IMR-90 (cell line): Measurements from ENCODE around the gene FOXK2. TPM values are rescaled to one million over a fixed set of nuclear protein-coding genes. Genes with fewer than 3 reads are reported as not detected.

Source experiments
- ATAC-seq: fragments of 200-7000 bp; cut with Tn5 transposase; 2 replicates; pipeline ENCODE4 v1.9.1; 2020; ENCODE audit warnings: low read depth, mild to moderate bottlenecking, moderate library complexity
- BruUV-seq: library from RNA; stranded (reverse); fragments of 400-500 nt; replicated peaks from 2 replicates; lab custom pipeline; 2021; lab: Mats Ljungman, UMichigan
- CTCF ChIA-PET: fragments of 300-600 bp; formaldehyde crosslinking; extraction: SDS; loops from one replicate; lab custom pipeline; 2021; ENCODE audit warnings: antibody characterized with exemption; lab: Yijun Ruan, JAX
- POLR2A ChIA-PET: fragments of 300-600 bp; sonication (Branson Sonifier 250); formaldehyde crosslinking; loops from one replicate; lab custom pipeline; 2022; ENCODE audit warnings: antibody characterized with exemption; ENCODE audit not compliant: unreplicated experiment; lab: Charles Lee
- DNase-seq: peaks from one replicate; pipeline ENCODE4 v3.0.0; 2013
- H2AFZ ChIP-seq: replicated peaks from 2 replicates; pipeline ENCODE3; 2013; ENCODE audit warnings: low read length, mild to moderate bottlenecking; ENCODE audit not compliant: poor library complexity
- H2AK5ac ChIP-seq: 2 replicates; pipeline ENCODE4 v1.6.1; 2013; ENCODE audit warnings: low read depth, low read length, inconsistent platforms
- H2AK9ac ChIP-seq: replicated peaks from 2 replicates; pipeline ENCODE3; 2013; ENCODE audit warnings: mild to moderate bottlenecking, low read depth, low read length, moderate library complexity; ENCODE audit not compliant: poor library complexity
- H2BK120ac ChIP-seq: 2 replicates; pipeline ENCODE4 v1.6.1; 2013; ENCODE audit warnings: low read depth, low read length, inconsistent platforms
- H2BK15ac ChIP-seq: 3 replicates; pipeline ENCODE4 v1.6.1; 2013; ENCODE audit warnings: low read depth, low read length, inconsistent platforms
- H2BK20ac ChIP-seq: 2 replicates; pipeline ENCODE4 v1.6.1; 2013; ENCODE audit warnings: low read depth, mild to moderate bottlenecking, inconsistent platforms, low read length, moderate library complexity
- H2BK5ac ChIP-seq: 2 replicates; pipeline ENCODE4 v1.6.1; 2013; ENCODE audit warnings: mild to moderate bottlenecking, low read depth, low read length, inconsistent platforms; ENCODE audit not compliant: poor library complexity, severe bottlenecking
- H3K14ac ChIP-seq: replicated peaks from 2 replicates; pipeline ENCODE4 v1.6.1; 2013; ENCODE audit warnings: low read depth, low read length, inconsistent platforms
- H3K18ac ChIP-seq: 2 replicates; pipeline ENCODE4 v1.6.1; 2013; ENCODE audit warnings: low read depth, low read length, control low read depth
- H3K23ac ChIP-seq: 2 replicates; pipeline ENCODE4 v1.6.1; 2013; ENCODE audit warnings: low read depth, low read length, inconsistent platforms
- H3K27ac ChIP-seq: 2 replicates; pipeline ENCODE4 v1.5.1; 2013; ENCODE audit warnings: mild to moderate bottlenecking, control low read depth, low read length; ENCODE audit not compliant: insufficient read depth
- H3K27me3 ChIP-seq: 2 replicates; pipeline ENCODE4 v1.6.1; 2013; ENCODE audit warnings: low read length; ENCODE audit not compliant: control insufficient read depth, insufficient read depth
- H3K36me3 ChIP-seq: 2 replicates; pipeline ENCODE4 v1.6.1; 2013; ENCODE audit warnings: low read length, mixed read lengths; ENCODE audit not compliant: control insufficient read depth, insufficient read depth
- H3K4ac ChIP-seq: 2 replicates; pipeline ENCODE4 v1.6.1; 2013; ENCODE audit warnings: low read depth, low read length, inconsistent platforms
- H3K4me1 ChIP-seq: 2 replicates; pipeline ENCODE4 v1.6.1; 2013; ENCODE audit warnings: low read length, mixed read lengths; ENCODE audit not compliant: control insufficient read depth, insufficient read depth
- H3K4me2 ChIP-seq: 2 replicates; pipeline ENCODE4 v1.6.1; 2013; ENCODE audit warnings: low read depth, mild to moderate bottlenecking, control low read depth, low read length, moderate library complexity
- H3K4me3 ChIP-seq: 2 replicates; pipeline ENCODE4 v1.5.1; 2013; ENCODE audit warnings: low read depth, mild to moderate bottlenecking, control low read depth, low read length, moderate library complexity; ENCODE audit not compliant: insufficient read depth
- H3K56ac ChIP-seq: 2 replicates; pipeline ENCODE4 v1.6.1; 2013; ENCODE audit warnings: low read length, inconsistent platforms; ENCODE audit not compliant: insufficient read depth; ENCODE audit errors: extremely low read depth
- H3K79me1 ChIP-seq, 2 experiments: 2 replicates each; pipeline ENCODE4 v1.6.1; 2013; ENCODE audit warnings: low read length in 2 of 2, inconsistent platforms in 1 of 2, low read depth in 1 of 2
- H3K9ac ChIP-seq: 2 replicates; pipeline ENCODE4 v1.6.1; 2013; ENCODE audit warnings: low read depth, low read length, control low read depth
- H3K9me1 ChIP-seq: 2 replicates; pipeline ENCODE4 v1.6.1; 2013; ENCODE audit warnings: low read length, inconsistent platforms; ENCODE audit not compliant: insufficient read depth
- H3K9me3 ChIP-seq: 2 replicates; pipeline ENCODE4 v1.6.1; 2013; ENCODE audit warnings: low read length; ENCODE audit not compliant: control insufficient read depth, insufficient read depth
- H4K20me1 ChIP-seq: 2 replicates; pipeline ENCODE4 v1.6.1; 2013; ENCODE audit warnings: low read length, inconsistent platforms; ENCODE audit not compliant: insufficient read depth
- H4K5ac ChIP-seq: 2 replicates; pipeline ENCODE4 v1.6.1; 2013; ENCODE audit warnings: mild to moderate bottlenecking, low read depth, low read length, control low read depth
- H4K8ac ChIP-seq, 2 experiments: 2 replicates each; pipeline ENCODE4 v1.6.1; 2013; ENCODE audit warnings: low read depth in 2 of 2, low read length in 2 of 2, control low read depth in 1 of 2, inconsistent platforms in 1 of 2
- H4K91ac ChIP-seq: 2 replicates; pipeline ENCODE4 v1.6.1; 2013; ENCODE audit warnings: low read depth, low read length, inconsistent platforms; ENCODE audit not compliant: insufficient read depth
- ELK1 ChIP-seq: fragments of 150-350 bp; IDR thresholded peaks from 2 replicates; pipeline ENCODE4 v1.6.1; 2016; ENCODE audit warnings: low read depth, mild to moderate bottlenecking, low read length, moderate library complexity, borderline replicate concordance
- RAD21 ChIP-seq: IDR thresholded peaks from 2 replicates; pipeline ENCODE4 v1.6.1; 2012; ENCODE audit warnings: low read length, improper control_type of control experiment
- RFX5 ChIP-seq: IDR thresholded peaks from 2 replicates; pipeline ENCODE4 v1.8.0; 2012; ENCODE audit warnings: low read depth, mild to moderate bottlenecking, low read length, moderate library complexity
- WGBS, 2 experiments: methylation state at CpG; one replicate each; pipeline versions ENCODE4 v1.1.5 to v1.1.7; 2013; ENCODE audit warnings: missing lambda C conversion rate in 2 of 2; ENCODE audit not compliant: insufficient read length in 1 of 2; ENCODE audit errors: extremely low coverage in 2 of 2; 5-methylcytosine and 5-hydroxymethylcytosine counted together
- dilution Hi-C: fragments of 300-500 bp; cut with HindIII; formaldehyde crosslinking; loops from one replicate; pipeline ENCODE4 v1.14.3; 2018; ENCODE audit warnings: low sequenced_read_pairs; ENCODE audit not compliant: unreplicated experiment
- in situ Hi-C: fragments of 300-500 bp; cut with MboI; formaldehyde crosslinking; loops from 3 replicates; pipeline ENCODE4 v1.14.3; 2019; ENCODE audit warnings: low sequenced_read_pairs, inconsistent platforms, mixed read lengths
- intact Hi-C: fragments of 100-400 bp; cut with micrococcal nuclease; formaldehyde crosslinking; loops from 2 replicates; pipeline ENCODE4 v1.10.0; 2022
- polyA plus RNA-seq, 3 experiments: library from polyadenylated mRNA; depleted of rRNA; stranded (reverse); fragments of >200 nt; gene quantifications; 2 replicates each; pipeline ENCODE4 v1.2.3, GENCODE V29; 2012; ENCODE audit warnings: low replicate concordance in 1 of 3
- total RNA-seq: library from RNA; depleted of rRNA; stranded (reverse); fragments of >200 nt; gene quantifications from 2 replicates; pipeline ENCODE4 v1.2.3, GENCODE V29; 2012

Gene FOXK2
- total and polyA plus RNA-seq, 2 of the 4 experiments (the other 2 are of a cell fraction) = 12.5 to 20.0 TPM

GRCh38 chr17:82567286-82567685, 47.8 kb downstream of the FOXK2 start:
- BruUV-seq = no TSS peak
- Histone ChIP-seq H3K4me1 (peaks cover 7% of the 10 kb centered on the region), H3K4ac (no peak overlapping the region), H4K5ac (no peak overlapping the region), H3K27ac (no peak overlapping the region), H3K36me3 (peaks cover 33% of the 10 kb centered on the region), H3K79me1 (peaks cover 29 to 72% of the 10 kb centered on the region in 2 experiments), H2AFZ (no peak overlapping the region), H2BK20ac (no peak overlapping the region), H3K14ac (no peak overlapping the region), H2AK5ac (no peak overlapping the region), H3K4me3 (no peak overlapping the region), H3K56ac (no peak overlapping the region), H3K18ac (no peak overlapping the region), H2AK9ac (no peak overlapping the region), H2BK120ac (no peak overlapping the region), H3K9me1 (peaks cover 10% of the 10 kb centered on the region), H3K27me3 (no peaks in the 10 kb centered on the region), H2BK15ac (no peak overlapping the region), H3K4me2 (no peak overlapping the region), H3K9ac (no peak overlapping the region), H2BK5ac (no peak overlapping the region), H3K23ac (no peak overlapping the region), H4K8ac (no peak overlapping the region), H4K20me1 (peaks cover 44% of the 10 kb centered on the region), H4K91ac (no peak overlapping the region), H3K9me3 (no peaks in the 10 kb centered on the region)
- ATAC-seq = no peak
- ChIA-PET CTCF (interaction anchor here (0.7 kb wide), 1 partner anchor 13 kb away, joined by 4 read pairs; no protein-coding TSS in a partner anchor), POLR2A (no interaction called here)
- in situ Hi-C loops (no loop called here), dilution Hi-C loops (no loop called here), intact Hi-C loops (no loop called here)
- WGBS, 2 experiments = 92% methylated on average over 9 of the region's 15 CpGs; no CpG with 5 or more reads in 1 of the 2 experiments
- DNase-seq = no peak
- TF ChIP-seq RFX5 = no peak
- no peak for TF ChIP-seq ELK1
- no peak for TF ChIP-seq RAD21
